ENCODE measurements around the gene ARL2BP.
"Not testable (repeated sequence)": the region's sequence is repeated elsewhere in the genome, so short reads cannot be mapped to it uniquely, and the experiment has no call there.

The ARL2BP gene

DNA sequence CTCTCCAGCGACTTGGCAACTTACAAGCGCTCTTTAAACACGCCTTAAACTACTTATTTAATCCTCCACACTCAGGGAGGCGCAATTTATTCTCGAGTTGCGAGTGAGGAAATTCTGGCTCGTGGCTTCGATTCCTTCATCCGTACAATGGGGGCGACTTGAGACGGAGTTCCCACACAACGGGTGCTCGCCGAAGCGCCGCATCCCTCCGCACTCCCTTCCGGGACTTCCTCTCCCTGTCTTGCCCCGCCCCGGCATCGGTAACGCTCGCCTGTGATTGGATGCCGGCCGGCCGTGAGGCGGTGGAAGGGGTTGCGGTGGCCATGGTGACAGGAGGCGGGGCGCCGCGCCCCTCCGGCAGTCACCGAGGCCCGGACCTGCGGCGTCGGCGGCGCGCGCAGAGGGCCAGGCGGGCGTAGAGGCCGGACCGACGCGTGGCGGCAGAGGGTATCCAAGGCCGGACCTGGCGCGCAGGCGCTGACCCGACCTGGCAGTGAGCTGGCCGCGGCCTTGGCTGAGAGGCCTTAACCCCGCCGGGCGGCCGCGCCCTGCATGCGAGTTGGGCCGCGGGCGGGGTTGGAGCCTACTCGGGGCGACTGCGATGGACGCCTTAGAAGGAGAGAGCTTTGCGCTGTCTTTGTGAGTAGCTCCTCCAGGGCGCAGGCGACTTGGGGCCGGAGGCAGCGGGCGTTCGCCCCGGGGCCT, at the start of gene ARL2BP:
TSS of gene ARL2BP (plus strand) at position 493 of the 705 bp plus-strand sequence. CDS start at position 602, 109 bp downstream.
- TF ChIP-seq, protein P1, sequence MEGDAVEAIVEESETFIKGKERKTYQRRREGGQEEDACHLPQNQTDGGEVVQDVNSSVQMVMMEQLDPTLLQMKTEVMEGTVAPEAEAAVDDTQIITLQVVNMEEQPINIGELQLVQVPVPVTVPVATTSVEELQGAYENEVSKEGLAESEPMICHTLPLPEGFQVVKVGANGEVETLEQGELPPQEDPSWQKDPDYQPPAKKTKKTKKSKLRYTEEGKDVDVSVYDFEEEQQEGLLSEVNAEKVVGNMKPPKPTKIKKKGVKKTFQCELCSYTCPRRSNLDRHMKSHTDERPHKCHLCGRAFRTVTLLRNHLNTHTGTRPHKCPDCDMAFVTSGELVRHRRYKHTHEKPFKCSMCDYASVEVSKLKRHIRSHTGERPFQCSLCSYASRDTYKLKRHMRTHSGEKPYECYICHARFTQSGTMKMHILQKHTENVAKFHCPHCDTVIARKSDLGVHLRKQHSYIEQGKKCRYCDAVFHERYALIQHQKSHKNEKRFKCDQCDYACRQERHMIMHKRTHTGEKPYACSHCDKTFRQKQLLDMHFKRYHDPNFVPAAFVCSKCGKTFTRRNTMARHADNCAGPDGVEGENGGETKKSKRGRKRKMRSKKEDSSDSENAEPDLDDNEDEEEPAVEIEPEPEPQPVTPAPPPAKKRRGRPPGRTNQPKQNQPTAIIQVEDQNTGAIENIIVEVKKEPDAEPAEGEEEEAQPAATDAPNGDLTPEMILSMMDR (IDR thresholded peaks at IDR 0.05; ENCODE audit: extremely low read depth, insufficient read depth, missing control alignments) = no peak
- in situ Hi-C loops (cut with MboI; ENCODE audit: low pct_unique_long_range_greater_than_20kb, low sequenced_read_pairs, unreplicated experiment) = no loop called here
- peak; percentile 99 for DNase-seq (ENCODE audit: low spot score)

DNA sequence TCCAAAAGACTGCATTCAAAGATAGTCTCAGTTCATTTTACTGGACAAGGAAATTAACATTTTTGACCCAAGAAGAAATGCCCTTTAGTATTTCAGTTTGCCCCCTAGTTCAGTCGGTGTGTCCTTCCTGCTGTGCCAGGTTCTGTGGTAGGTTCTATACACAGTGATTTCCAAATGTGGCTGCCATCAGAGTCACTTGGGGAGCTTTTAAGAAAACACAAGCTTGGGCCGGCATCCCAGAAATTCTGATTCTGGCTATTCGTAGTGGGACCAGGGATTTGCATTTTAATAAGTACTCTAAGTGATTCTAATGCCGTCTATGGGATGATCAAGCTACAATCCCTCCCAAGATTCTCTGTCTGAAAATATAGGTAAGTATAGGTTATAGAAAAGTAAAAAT, 48.8 kb upstream of the ARL2BP start:
- in situ Hi-C loops (cut with MboI; ENCODE audit: low pct_unique_long_range_greater_than_20kb, low sequenced_read_pairs, unreplicated experiment) = no loop called here
- DNase-seq (ENCODE audit: low spot score) = no peak
- TF ChIP-seq, protein P1 (IDR thresholded peaks at IDR 0.05; ENCODE audit: extremely low read depth, insufficient read depth, missing control alignments) = no peak

DNA sequence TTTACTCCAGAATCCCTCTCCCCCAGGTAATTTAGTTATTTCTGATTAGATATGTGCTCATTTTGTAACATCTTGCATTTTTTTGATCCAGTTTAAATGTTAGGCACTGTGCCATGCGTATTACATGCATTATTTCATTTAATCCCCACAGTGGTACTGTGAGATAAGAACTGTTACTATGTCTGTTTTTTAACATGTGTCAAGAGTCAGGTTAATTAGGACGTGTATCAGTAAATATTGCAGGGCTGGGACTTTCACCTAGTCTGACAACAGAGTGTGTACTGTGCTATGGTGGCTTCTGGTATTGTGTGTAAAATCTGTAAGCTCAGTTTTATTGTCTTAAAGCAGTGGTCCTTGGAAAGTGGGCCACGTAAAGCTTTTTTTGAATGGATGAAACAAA, 48.3 kb upstream of the ARL2BP start:
- in situ Hi-C loops (cut with MboI; ENCODE audit: low pct_unique_long_range_greater_than_20kb, low sequenced_read_pairs, unreplicated experiment) = no loop called here
- DNase-seq (ENCODE audit: low spot score) = no peak
- TF ChIP-seq, protein P1 (IDR thresholded peaks at IDR 0.05; ENCODE audit: extremely low read depth, insufficient read depth, missing control alignments) = no peak

DNA sequence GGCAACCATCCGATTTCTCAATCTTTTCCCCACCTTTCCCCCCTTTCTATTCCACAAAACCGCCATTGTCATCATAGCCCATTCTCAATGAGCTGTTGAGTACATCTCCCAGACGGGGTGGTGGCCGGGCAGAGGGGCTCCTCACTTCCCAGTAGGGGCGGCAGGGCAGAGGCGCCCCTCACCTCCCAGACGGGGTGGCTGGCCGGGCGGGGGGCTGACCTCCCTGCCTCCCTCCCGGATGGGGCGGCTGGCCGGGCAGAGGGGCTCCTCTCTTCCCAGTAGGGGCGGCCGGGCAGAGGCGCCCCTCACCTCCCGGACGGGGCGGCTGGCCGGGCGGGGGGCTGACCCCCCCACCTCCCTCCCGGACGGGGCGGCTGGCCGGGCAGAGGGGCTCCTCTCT, 44.7 kb upstream of the ARL2BP start:
- in situ Hi-C loops (cut with MboI; ENCODE audit: low pct_unique_long_range_greater_than_20kb, low sequenced_read_pairs, unreplicated experiment) = not testable (repeated sequence)

DNA sequence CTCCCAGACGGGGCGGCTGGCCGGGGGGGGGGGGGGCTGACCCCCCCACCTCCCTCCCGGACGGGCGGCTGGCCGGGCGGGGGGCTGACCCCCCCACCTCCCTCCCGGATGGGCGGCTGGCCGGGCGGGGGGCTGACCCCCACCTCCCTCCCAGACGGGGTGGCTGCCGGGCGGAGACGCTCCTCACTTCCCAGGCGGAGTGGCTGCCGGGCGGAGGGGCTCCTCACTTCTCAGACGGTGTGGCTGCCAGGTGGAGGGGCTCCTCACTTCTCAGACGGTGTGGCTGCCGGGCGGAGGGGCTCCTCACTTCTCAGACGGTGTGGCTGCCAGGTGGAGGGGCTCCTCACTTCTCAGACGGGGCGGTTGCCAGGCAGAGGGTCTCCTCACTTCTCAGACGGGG, 44.1 kb upstream of the ARL2BP start:
- DNase-seq (ENCODE audit: low spot score); in situ Hi-C loops (cut with MboI; ENCODE audit: low pct_unique_long_range_greater_than_20kb, low sequenced_read_pairs, unreplicated experiment): not testable (repeated sequence)

More for the DNA sequence above, 44.7 kb upstream of the ARL2BP start:
- DNase-seq (ENCODE audit: low spot score) = not testable (repeated sequence)

DNA sequence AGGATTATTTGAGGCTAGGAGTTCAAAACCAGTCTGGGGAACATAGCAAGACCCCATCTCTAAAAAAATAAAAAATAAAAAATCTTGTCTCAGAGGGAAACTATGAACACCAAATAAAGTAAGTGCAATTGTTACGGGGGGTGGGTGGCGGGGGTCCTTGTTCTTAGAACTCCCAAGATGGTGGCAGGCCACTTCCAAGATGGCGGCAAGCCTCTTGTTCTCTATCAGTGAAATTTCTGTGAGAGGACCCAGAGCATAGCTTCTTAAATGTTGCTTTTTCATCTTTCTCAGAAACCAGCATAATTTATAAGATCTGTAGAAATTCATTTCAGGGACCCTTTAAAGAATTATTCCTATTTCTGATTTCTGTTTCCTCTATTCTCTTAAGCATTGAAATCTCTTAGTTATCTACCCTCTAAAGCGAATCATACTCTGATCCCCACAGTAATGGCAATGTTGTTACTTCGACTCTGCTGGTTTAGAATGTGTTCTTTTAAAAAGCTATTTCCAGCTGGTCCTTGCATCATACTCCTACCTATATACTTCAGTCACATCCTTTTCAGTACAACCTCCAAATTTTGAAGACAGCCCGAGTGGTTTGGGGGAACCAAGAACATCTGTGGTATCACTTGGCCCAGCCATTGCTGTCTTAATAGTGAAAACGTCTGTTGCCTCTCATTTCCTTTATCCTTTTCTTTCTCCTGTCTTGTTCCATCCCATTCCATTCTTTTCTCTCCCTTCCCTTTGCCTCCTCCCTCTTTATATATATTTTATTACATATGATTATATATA, 42.8 kb upstream of the ARL2BP start:
- TF ChIP-seq, protein P1 (IDR thresholded peaks at IDR 0.05; ENCODE audit: extremely low read depth, insufficient read depth, missing control alignments) = no peak
- in situ Hi-C loops (cut with MboI; ENCODE audit: low pct_unique_long_range_greater_than_20kb, low sequenced_read_pairs, unreplicated experiment) = no loop called here
- DNase-seq (ENCODE audit: low spot score) = no peak

DNA sequence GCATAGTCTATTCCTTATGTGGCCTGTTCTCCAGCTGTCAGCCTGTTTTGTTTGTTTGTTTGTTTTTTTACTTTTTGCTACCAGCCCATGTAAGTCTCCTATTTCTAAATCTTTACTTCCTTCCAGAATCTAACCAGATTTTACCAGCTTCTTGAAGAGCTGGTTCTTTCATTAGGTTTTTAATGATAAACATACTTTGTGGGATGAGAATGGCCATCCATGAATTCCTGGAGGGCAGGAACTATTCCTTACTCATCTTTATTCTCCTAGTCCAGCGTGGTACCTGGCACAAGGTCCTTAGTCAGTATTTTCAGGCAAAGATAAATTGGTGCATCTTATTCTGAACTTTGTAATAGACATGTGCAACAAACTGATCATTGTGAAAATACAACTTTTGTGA, 41.6 kb upstream of the ARL2BP start:
- TF ChIP-seq, protein P1 (IDR thresholded peaks at IDR 0.05; ENCODE audit: extremely low read depth, insufficient read depth, missing control alignments) = no peak
- no peak for DNase-seq (ENCODE audit: low spot score)
- in situ Hi-C loops (cut with MboI; ENCODE audit: low pct_unique_long_range_greater_than_20kb, low sequenced_read_pairs, unreplicated experiment) = no loop called here
